ENCODE measurements around the gene BCAS3.

Gene BCAS3

GRCh38 chr17:61070649-61071048 is 393.0 kb downstream of the BCAS3 start:
- Histone ChIP-seq H3K9me3 (ENCODE audit: control insufficient read depth, low read length) (no peaks in the 10 kb centered on the region), H3K4me1 (ENCODE audit: control insufficient read depth, insufficient read depth, low read length, poor library complexity, severe bottlenecking) (no peaks in the 10 kb centered on the region), H3K27me3 (replicated peaks; ENCODE audit: control insufficient read depth, insufficient read depth, low read length, poor library complexity, severe bottlenecking) (no peaks in the 10 kb centered on the region), H3K36me3 (ENCODE audit: control insufficient read depth, insufficient read depth, low read length) (no peaks in the 10 kb centered on the region), H3K4me3 (ENCODE audit: insufficient read depth, low read depth, low read length, poor library complexity, severe bottlenecking) (no peak overlapping the region), H3K27ac (ENCODE audit: insufficient read depth, low read length, poor library complexity, severe bottlenecking) (no peak overlapping the region)
- DNase-seq: no peak

GRCh38 chr17:61072648-61073047 is 395.0 kb downstream of the BCAS3 start:
- H3K27ac ChIP-seq (ENCODE audit: insufficient read depth, low read length, poor library complexity, severe bottlenecking): no peak overlapping the region
- H3K27me3 ChIP-seq (replicated peaks; ENCODE audit: control insufficient read depth, insufficient read depth, low read length, poor library complexity, severe bottlenecking): no peaks in the 10 kb centered on the region
- H3K36me3 ChIP-seq (ENCODE audit: control insufficient read depth, insufficient read depth, low read length): no peaks in the 10 kb centered on the region
- DNase-seq: no peak
- H3K4me3 ChIP-seq (ENCODE audit: insufficient read depth, low read depth, low read length, poor library complexity, severe bottlenecking): no peak overlapping the region
- H3K4me1 ChIP-seq (ENCODE audit: control insufficient read depth, insufficient read depth, low read length, poor library complexity, severe bottlenecking): no peaks in the 10 kb centered on the region
- H3K9me3 ChIP-seq (ENCODE audit: control insufficient read depth, low read length): no peaks in the 10 kb centered on the region

DNA sequence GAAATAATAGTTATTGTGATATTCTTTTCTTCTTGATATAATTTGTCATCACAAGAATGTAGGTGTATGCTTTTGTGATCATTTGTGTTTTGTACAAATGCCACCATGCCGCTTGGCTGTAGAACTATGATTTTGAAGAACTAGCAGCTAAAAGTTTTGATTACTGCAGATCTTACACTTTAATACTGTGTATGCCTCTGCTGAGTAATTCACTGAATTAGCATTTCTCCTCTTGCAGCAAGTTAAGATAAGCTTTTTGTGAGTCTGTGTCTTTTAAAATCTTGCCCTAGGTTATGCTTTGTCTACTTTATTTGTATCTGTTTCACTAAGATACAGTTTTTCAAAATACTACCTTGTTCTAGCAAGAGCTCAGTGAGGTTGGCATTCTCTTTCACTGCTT is 395.5 kb downstream of the BCAS3 start:
- Histone ChIP-seq H3K4me1 (ENCODE audit: control insufficient read depth, insufficient read depth, low read length, poor library complexity, severe bottlenecking) (no peaks in the 10 kb centered on the region), H3K27me3 (replicated peaks; ENCODE audit: control insufficient read depth, insufficient read depth, low read length, poor library complexity, severe bottlenecking) (no peaks in the 10 kb centered on the region), H3K36me3 (ENCODE audit: control insufficient read depth, insufficient read depth, low read length) (no peaks in the 10 kb centered on the region), H3K27ac (ENCODE audit: insufficient read depth, low read length, poor library complexity, severe bottlenecking) (no peak overlapping the region), H3K4me3 (ENCODE audit: insufficient read depth, low read depth, low read length, poor library complexity, severe bottlenecking) (no peak overlapping the region), H3K9me3 (ENCODE audit: control insufficient read depth, low read length) (no peaks in the 10 kb centered on the region)
- no peak for DNase-seq

GRCh38 chr17:61073799-61074513 is 396.3 kb downstream of the BCAS3 start:
- H3K27ac ChIP-seq (ENCODE audit: insufficient read depth, low read length, poor library complexity, severe bottlenecking): no peak overlapping the region
- no peak for DNase-seq
- no peaks in the 10 kb centered on the region for H3K27me3 ChIP-seq (replicated peaks; ENCODE audit: control insufficient read depth, insufficient read depth, low read length, poor library complexity, severe bottlenecking)
- H3K36me3 ChIP-seq (ENCODE audit: control insufficient read depth, insufficient read depth, low read length): no peaks in the 10 kb centered on the region
- H3K9me3 ChIP-seq (ENCODE audit: control insufficient read depth, low read length): no peaks in the 10 kb centered on the region
- H3K4me1 ChIP-seq (ENCODE audit: control insufficient read depth, insufficient read depth, low read length, poor library complexity, severe bottlenecking): no peaks in the 10 kb centered on the region
- H3K4me3 ChIP-seq (ENCODE audit: insufficient read depth, low read depth, low read length, poor library complexity, severe bottlenecking): no peak overlapping the region

DNA sequence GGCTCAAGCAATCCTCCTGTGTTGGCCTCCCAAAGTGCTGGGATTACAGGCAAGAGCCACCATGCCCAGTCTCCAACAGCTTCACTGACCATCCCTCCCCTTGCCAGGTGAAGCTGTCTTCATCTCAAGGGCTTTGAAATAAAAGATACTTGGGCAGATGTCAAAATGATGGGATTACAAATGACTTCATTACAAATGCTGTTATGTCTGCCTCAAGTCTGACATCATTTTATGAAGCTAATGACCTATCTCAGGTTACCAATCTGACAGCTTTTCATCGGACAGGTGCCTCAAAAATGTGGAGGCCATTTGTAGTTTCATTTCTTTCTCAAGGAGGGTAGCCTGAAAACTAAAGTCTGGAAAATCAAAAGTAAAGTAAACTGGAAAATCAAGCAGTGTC is 398.3 kb downstream of the BCAS3 start:
- Histone ChIP-seq H3K4me3 (ENCODE audit: insufficient read depth, low read depth, low read length, poor library complexity, severe bottlenecking) (no peak overlapping the region), H3K27ac (ENCODE audit: insufficient read depth, low read length, poor library complexity, severe bottlenecking) (no peak overlapping the region), H3K4me1 (ENCODE audit: control insufficient read depth, insufficient read depth, low read length, poor library complexity, severe bottlenecking) (no peaks in the 10 kb centered on the region), H3K36me3 (ENCODE audit: control insufficient read depth, insufficient read depth, low read length) (no peaks in the 10 kb centered on the region), H3K27me3 (replicated peaks; ENCODE audit: control insufficient read depth, insufficient read depth, low read length, poor library complexity, severe bottlenecking) (no peaks in the 10 kb centered on the region), H3K9me3 (ENCODE audit: control insufficient read depth, low read length) (no peaks in the 10 kb centered on the region)
- DNase-seq: no peak

DNA sequence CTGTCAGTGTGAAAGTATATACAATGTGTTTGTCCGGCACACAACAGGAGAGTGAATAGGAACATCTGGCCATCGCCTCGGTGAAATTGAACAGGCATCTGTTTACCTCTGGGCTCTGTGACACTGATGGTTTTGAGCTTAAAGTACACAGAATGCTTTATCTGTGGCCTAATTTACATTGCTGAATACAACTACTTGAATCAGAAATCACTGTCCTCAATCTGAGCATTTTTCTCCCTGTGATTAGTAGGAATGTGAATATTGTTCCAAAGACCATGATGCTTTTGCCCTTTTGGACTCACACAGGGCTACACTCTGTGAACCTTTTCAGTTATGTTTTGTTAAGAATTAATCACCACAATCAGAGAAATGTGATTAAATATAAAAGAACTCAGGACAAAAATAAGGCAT is 399.0 kb downstream of the BCAS3 start:
- Histone ChIP-seq H3K9me3 (ENCODE audit: control insufficient read depth, low read length) (no peaks in the 10 kb centered on the region), H3K4me1 (ENCODE audit: control insufficient read depth, insufficient read depth, low read length, poor library complexity, severe bottlenecking) (no peaks in the 10 kb centered on the region), H3K36me3 (ENCODE audit: control insufficient read depth, insufficient read depth, low read length) (no peaks in the 10 kb centered on the region), H3K27me3 (replicated peaks; ENCODE audit: control insufficient read depth, insufficient read depth, low read length, poor library complexity, severe bottlenecking) (no peaks in the 10 kb centered on the region), H3K27ac (ENCODE audit: insufficient read depth, low read length, poor library complexity, severe bottlenecking) (no peak overlapping the region), H3K4me3 (ENCODE audit: insufficient read depth, low read depth, low read length, poor library complexity, severe bottlenecking) (no peak overlapping the region)
- no peak for DNase-seq

DNA sequence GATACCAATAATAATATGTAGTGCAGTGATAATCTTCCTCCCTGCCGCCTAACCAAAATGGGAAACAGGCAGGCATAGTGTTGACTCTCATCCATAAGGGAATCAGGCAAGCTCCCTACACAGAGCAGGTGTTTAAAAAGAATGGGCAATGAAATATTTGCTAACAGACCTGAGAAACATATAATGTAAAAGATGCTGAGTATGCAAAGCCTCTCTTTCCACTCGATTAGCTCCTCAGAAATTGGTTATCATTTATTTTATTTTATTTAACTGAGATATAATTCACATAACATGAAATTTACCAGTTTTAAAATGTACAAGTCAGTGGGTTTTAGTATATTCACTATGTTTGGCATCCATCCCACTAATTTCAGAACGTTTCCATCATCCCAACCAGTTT is 404.3 kb downstream of the BCAS3 start:
- no peak for DNase-seq
- no peak overlapping the region for H3K27ac ChIP-seq (ENCODE audit: insufficient read depth, low read length, poor library complexity, severe bottlenecking)

DNA sequence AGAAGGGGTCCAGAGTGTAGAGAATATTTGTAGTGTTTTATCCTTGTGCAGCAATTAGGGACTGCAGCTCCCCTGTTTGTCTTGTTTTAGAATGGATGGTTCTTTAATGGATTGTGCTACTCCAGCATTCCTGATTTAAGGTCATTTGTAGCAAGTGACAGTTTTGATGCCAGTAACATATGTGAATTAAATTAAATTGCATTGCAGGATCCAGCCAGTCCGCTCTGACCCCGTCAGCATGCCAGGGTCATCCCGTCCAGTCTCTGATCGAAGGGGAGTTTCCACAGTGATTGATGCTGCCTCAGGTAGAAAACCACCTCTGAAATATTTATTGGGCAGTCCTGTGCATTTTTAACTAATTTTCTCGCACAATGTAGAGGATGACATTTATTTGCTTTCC is 406.6 kb downstream of the BCAS3 start:
- H3K4me3 ChIP-seq (ENCODE audit: insufficient read depth, low read depth, low read length, poor library complexity, severe bottlenecking): no peak overlapping the region
- H3K9me3 ChIP-seq (ENCODE audit: control insufficient read depth, low read length): no peaks in the 10 kb centered on the region
- H3K4me1 ChIP-seq (ENCODE audit: control insufficient read depth, insufficient read depth, low read length, poor library complexity, severe bottlenecking): no peaks in the 10 kb centered on the region
- no peak for DNase-seq
- no peak overlapping the region for H3K27ac ChIP-seq (ENCODE audit: insufficient read depth, low read length, poor library complexity, severe bottlenecking)
- H3K36me3 ChIP-seq (ENCODE audit: control insufficient read depth, insufficient read depth, low read length): no peaks in the 10 kb centered on the region
- no peaks in the 10 kb centered on the region for H3K27me3 ChIP-seq (replicated peaks; ENCODE audit: control insufficient read depth, insufficient read depth, low read length, poor library complexity, severe bottlenecking)

More for the DNA sequence above, 404.3 kb downstream of the BCAS3 start:
- Histone ChIP-seq H3K36me3 (ENCODE audit: control insufficient read depth, insufficient read depth, low read length) (no peaks in the 10 kb centered on the region), H3K4me3 (ENCODE audit: insufficient read depth, low read depth, low read length, poor library complexity, severe bottlenecking) (no peak overlapping the region), H3K4me1 (ENCODE audit: control insufficient read depth, insufficient read depth, low read length, poor library complexity, severe bottlenecking) (no peaks in the 10 kb centered on the region), H3K27me3 (replicated peaks; ENCODE audit: control insufficient read depth, insufficient read depth, low read length, poor library complexity, severe bottlenecking) (no peaks in the 10 kb centered on the region), H3K9me3 (ENCODE audit: control insufficient read depth, low read length) (no peaks in the 10 kb centered on the region)

GRCh38 chr17:61087024-61087423 is 409.4 kb downstream of the BCAS3 start:
- DNase-seq: no peak
- Histone ChIP-seq H3K4me3 (ENCODE audit: insufficient read depth, low read depth, low read length, poor library complexity, severe bottlenecking) (no peak overlapping the region), H3K36me3 (ENCODE audit: control insufficient read depth, insufficient read depth, low read length) (no peaks in the 10 kb centered on the region), H3K4me1 (ENCODE audit: control insufficient read depth, insufficient read depth, low read length, poor library complexity, severe bottlenecking) (no peaks in the 10 kb centered on the region), H3K9me3 (ENCODE audit: control insufficient read depth, low read length) (peaks cover 4% of the 10 kb centered on the region), H3K27ac (ENCODE audit: insufficient read depth, low read length, poor library complexity, severe bottlenecking) (no peak overlapping the region), H3K27me3 (replicated peaks; ENCODE audit: control insufficient read depth, insufficient read depth, low read length, poor library complexity, severe bottlenecking) (no peaks in the 10 kb centered on the region)

- Histone ChIP-seq H3K27me3 (replicated peaks; ENCODE audit: control insufficient read depth, insufficient read depth, low read length, poor library complexity, severe bottlenecking) (no peaks in the 10 kb centered on the region), H3K36me3 (ENCODE audit: control insufficient read depth, insufficient read depth, low read length) (no peaks in the 10 kb centered on the region), H3K4me1 (ENCODE audit: control insufficient read depth, insufficient read depth, low read length, poor library complexity, severe bottlenecking) (no peaks in the 10 kb centered on the region), H3K9me3 (ENCODE audit: control insufficient read depth, low read length) (peaks cover 4% of the 10 kb centered on the region), H3K4me3 (ENCODE audit: insufficient read depth, low read depth, low read length, poor library complexity, severe bottlenecking) (no peak overlapping the region), H3K27ac (ENCODE audit: insufficient read depth, low read length, poor library complexity, severe bottlenecking) (no peak overlapping the region)
- no peak for DNase-seq
Observed at GRCh38 chr17:61088556-61088955, 410.9 kb downstream of the BCAS3 start.

Data from effector memory CD4-positive, alpha-beta T cell (primary cell).